C4-2B (cell line): ENCODE data around the gene SESN1.
A peak's percentile ranks its signal among the peaks of the same experiment; 100 is the strongest.

Source experiments
- H3K27ac ChIP-seq: fragments of 450-650 bp; 2 replicates; pipeline ENCODE4 v1.5.1; 2017
- ZFX ChIP-seq: fragments of 450-650 bp; IDR thresholded peaks from 2 replicates; pipeline ENCODE4 v1.6.1; 2017
- TF ChIP-seq, protein P1 (sequence below): fragments of 450-650 bp; conservative IDR thresholded peaks from 2 replicates; pipeline ENCODE4 v1.5.1; 2017; ENCODE audit warnings: mild to moderate bottlenecking

SESN1 gene

DNA sequence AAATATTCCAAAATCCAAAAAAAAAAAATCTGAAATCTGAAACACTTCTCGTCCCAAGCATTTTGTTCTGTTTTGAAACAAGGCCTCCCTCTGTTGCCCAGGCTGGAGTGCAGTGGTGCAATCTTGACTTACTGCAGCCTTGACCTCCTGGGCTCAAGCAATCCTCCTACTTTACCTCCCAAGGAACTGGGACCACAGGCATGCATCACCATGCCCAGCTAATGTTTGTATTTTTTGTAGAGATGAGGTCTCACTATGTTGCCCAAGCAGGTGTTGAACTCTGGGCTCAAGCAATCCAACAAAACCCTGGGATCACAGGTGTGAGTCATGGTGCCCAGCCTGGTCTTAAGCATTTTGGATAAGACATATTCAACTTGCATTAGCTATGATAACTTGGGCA, 13.6 kb downstream of the SESN1 start:
- TF ChIP-seq ZFX: no peak
- TF ChIP-seq, protein P1, sequence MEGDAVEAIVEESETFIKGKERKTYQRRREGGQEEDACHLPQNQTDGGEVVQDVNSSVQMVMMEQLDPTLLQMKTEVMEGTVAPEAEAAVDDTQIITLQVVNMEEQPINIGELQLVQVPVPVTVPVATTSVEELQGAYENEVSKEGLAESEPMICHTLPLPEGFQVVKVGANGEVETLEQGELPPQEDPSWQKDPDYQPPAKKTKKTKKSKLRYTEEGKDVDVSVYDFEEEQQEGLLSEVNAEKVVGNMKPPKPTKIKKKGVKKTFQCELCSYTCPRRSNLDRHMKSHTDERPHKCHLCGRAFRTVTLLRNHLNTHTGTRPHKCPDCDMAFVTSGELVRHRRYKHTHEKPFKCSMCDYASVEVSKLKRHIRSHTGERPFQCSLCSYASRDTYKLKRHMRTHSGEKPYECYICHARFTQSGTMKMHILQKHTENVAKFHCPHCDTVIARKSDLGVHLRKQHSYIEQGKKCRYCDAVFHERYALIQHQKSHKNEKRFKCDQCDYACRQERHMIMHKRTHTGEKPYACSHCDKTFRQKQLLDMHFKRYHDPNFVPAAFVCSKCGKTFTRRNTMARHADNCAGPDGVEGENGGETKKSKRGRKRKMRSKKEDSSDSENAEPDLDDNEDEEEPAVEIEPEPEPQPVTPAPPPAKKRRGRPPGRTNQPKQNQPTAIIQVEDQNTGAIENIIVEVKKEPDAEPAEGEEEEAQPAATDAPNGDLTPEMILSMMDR: no peak
- H3K27ac ChIP-seq: no peak overlapping the region

DNA sequence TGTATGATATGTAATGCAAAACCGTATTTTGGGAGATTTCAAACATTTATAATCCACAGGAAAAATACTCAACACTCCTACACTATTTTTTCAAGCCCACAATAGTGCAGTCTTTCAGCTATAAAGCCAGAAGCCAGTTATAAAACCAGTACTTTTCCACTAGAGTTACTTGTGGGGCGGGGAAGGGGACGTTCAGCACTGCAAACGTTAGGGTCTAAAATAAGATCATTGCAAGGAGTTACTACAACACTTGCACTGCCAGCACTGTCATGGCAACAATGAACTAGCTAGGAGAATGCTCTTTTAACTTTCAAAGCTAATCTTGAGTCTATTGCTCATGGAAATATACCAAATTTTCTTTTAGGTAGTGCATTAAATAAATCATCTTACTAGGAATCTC, 14.7 kb downstream of the SESN1 start:
- TF ChIP-seq, protein P1: no peak
- TF ChIP-seq ZFX: no peak
- H3K27ac ChIP-seq: no peak overlapping the region

DNA sequence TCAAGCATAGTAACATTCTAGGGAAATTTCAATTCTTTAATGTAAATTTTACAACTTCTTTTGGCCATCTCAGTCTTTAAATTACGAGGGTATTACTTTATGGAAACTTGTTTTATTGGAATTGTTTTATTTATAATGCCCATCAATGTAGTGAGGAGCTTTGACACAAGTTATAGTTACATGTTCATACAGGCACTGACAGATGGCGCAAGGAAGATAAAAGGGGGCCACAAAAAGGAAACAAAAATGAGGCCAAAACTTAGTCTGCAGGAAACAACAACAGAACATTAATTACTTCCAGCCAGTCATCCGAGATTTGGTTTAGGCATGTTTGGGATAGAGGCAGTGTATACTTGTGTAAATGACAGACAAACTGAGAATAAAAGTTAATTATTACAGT, 18.3 kb downstream of the SESN1 start:
- H3K27ac ChIP-seq: no peak overlapping the region
- TF ChIP-seq, protein P1: no peak
- TF ChIP-seq ZFX: no peak

DNA sequence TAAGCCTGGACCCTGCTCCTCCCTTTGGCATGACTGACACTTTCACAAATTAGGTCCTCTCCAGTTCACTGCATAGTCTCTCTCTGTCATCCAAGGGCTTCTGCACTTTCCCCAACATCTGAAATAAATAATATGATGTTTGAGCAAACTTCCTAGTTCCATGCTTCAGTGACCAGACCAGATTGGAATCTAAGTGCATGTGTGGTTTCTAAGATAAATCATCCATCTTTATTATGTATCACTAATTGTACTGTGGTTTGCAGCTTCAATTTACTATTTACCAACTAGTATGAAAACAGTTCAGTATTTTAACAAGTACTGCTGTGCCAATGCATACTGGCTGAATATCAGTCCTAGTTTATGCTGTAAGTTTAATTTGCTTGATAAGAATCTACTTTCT, 18.7 kb downstream of the SESN1 start:
- TF ChIP-seq, protein P1: no peak
- no peak for TF ChIP-seq ZFX
- H3K27ac ChIP-seq: no peak overlapping the region

DNA sequence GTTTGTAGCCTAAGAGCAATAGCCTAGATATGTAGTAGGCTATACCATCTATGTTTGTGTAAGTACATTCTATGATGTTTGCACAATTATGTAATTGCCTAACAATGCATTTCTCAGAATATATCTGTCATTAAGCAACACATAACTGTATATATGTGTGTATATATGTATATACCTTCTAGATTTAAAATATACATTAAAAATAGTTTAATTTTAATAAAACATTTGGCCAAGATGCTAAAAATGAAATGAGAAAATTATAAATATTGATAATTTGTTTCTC, 20.6 kb downstream of the SESN1 start:
- TF ChIP-seq, protein P1: no peak
- no peak for TF ChIP-seq ZFX
- H3K27ac ChIP-seq: no peak overlapping the region

DNA sequence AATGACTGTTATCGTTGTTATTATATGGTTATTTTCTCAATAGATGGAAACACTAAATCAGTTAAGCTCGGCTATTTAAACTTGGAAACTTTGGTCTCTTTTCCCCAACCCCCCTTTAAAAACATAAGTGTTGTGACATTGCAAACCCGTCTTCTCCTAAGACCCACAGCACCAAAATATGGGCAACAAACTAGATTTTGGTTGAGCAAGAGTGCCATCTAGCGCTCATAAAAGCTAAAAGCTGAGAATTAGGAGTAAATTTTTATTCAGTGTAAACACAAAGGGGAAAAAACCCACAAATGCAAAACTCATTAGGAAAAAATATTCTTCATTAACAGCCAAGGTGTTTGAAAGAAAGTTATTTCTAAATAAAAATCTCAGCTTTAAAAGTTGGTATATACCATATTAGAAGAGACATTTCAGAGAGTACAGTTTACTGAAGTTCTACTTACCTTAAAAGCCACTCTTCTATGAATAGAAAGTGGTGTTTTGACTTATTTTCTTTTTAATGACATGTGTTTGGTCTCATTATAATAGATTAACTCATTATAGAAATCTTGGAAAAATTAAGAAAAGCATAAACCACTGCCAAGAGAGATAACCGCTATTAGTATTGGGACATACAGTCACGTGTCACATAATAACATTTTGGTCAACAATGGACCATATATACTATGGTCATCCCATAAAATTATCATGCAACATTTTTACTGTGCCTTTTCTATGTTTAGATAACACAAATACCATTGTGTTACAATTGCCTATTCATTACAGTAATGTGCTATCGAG, 21.1 kb downstream of the SESN1 start:
- H3K27ac ChIP-seq: no peak overlapping the region
- TF ChIP-seq, protein P1: peak; percentile 78
- no peak for TF ChIP-seq ZFX

DNA sequence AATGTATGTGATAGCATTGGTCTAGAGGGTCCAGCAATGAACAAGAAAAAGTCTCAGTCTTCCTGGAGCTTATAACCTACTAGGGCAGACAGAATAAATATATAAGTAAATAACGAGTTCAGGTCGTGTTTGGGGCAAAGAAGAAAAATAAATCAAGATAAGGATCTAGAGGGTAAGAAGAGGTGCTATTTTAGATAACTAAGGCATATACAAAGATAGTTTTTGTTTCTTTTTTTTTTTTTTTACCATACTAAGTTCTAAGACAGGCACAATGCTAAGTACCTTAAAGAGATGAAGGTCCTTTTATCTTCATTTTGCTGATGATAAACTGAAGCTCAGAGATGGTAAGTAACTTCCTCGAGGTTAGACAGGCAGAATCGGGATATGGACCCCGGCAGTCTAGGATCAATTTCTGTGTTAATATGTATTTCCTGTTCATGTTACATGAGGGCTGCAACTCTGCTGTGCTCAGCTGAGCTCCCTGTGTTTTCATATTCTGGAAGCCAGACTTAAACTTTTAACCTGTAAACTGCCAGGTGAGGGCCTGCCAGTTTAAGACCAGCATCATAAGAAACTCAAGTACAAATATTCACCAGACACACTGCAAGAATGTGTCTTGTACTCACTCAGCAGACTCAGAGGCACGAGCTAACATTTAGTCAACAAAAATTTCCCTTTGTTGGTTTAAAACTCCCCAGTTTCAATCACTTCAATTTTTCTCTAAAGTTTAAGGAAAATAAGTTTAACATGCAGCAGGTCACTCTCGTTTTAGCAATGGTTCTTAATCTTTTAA, 23.3 kb downstream of the SESN1 start:
- H3K27ac ChIP-seq: no peak overlapping the region
- no peak for TF ChIP-seq ZFX
- TF ChIP-seq, protein P1: no peak
